ENCODE measurements around the gene NPBWR2.

DNA sequence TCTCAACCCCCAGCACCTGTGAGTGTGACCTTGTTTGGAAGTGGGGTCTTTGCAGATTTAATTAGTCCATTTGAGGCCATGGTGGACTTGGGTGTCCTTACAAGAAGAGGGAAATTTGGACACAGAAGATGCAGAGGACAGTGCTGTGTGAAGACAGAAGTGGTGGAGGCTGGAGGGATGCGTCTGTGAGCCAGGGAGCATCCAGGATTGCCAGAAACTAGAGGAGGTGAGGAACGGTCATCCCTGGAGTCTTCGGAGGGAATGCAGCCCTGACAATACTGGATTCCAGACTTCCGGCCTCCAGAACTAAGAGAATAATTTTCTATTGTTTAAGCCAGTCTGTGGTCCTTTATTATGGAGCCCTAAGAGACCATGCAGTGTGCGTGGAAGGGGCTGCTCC lies 22.9 kb upstream of the NPBWR2 start:
- TF ChIP-seq, protein P1, sequence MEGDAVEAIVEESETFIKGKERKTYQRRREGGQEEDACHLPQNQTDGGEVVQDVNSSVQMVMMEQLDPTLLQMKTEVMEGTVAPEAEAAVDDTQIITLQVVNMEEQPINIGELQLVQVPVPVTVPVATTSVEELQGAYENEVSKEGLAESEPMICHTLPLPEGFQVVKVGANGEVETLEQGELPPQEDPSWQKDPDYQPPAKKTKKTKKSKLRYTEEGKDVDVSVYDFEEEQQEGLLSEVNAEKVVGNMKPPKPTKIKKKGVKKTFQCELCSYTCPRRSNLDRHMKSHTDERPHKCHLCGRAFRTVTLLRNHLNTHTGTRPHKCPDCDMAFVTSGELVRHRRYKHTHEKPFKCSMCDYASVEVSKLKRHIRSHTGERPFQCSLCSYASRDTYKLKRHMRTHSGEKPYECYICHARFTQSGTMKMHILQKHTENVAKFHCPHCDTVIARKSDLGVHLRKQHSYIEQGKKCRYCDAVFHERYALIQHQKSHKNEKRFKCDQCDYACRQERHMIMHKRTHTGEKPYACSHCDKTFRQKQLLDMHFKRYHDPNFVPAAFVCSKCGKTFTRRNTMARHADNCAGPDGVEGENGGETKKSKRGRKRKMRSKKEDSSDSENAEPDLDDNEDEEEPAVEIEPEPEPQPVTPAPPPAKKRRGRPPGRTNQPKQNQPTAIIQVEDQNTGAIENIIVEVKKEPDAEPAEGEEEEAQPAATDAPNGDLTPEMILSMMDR (IDR thresholded peaks at IDR 0.05), result no peak
- TF ChIP-seq EZH2 (IDR thresholded peaks at IDR 0.05), result no peak
